Left ventricle myocardium superior (tissue), 1 donor: ENCODE measurements around the gene XDH. TPM values are rescaled to one million over a fixed set of nuclear protein-coding genes. Genes with fewer than 3 reads are reported as not detected.

Experiments used
- ATAC-seq: fragments of 200-7000 bp; cut with Tn5 transposase; one replicate; pipeline ENCODE4 v1.9.1; 2020; ENCODE audit warnings: mild to moderate bottlenecking, moderate library complexity
- DNase-seq: peaks from one replicate; pipeline ENCODE4 v3.0.0-alpha.2; 2020
- intact Hi-C: fragments of 100-400 bp; cut with micrococcal nuclease; formaldehyde crosslinking; loops from one replicate; pipeline ENCODE4 v1.11.0; 2022
- total RNA-seq: library from RNA; stranded (reverse); fragmentation: NEBNext Ultra II Directional; extraction: Animal tissue kit (Norgen Biotek cat#: 25700); gene quantifications from one replicate; pipeline ENCODE4 v1.2.1, GENCODE V29; 2021
- donor health status: DM: no; HTN: yes; CAD: no; lungs with severe emphysema.

The XDH gene
- total RNA-seq, 1 donor from 2014 or later = not detected

DNA sequence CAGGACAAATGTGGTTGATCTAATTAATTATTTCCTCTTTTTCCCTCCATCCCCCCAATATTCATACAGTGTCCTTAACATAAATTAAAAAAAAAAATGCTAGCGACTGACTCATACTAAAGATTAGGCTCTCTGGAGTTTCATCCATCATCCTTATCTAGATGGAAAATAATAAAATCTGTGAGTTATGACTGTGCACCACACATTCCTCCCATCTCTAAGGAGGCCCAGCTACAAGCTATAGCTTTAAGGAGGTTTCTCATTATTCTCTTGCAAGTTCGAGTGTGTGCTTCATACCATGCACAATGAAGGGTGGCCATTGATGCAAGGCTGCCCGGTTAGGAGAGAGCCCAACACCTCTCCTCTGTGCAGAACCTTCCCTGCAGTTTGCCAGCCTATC lies 77.3 kb downstream of the XDH start:
- ATAC-seq (no peak), DNase-seq (no peak)
- intact Hi-C loops = no loop called here

- intact Hi-C loops = no loop called here
- ATAC-seq (peak; percentile 74), DNase-seq (no peak)
Observed at GRCh38 chr2:31335921-31336585, 78.5 kb downstream of the XDH start.

GRCh38 chr2:31334311-31335026 lies 80.1 kb downstream of the XDH start:
- ATAC-seq (no peak), DNase-seq (no peak)
- intact Hi-C loops = loop anchor here (5.0 kb wide), 1 partner anchor 622 kb away; no protein-coding TSS in a partner anchor

- DNase-seq (peak; percentile 79), ATAC-seq (peak; percentile 84)
- intact Hi-C loops = loop anchor here (5.0 kb wide), 1 partner anchor 621 kb away; no protein-coding TSS in a partner anchor
Observed at GRCh38 chr2:31333527-31334183, 80.9 kb downstream of the XDH start.

- DNase-seq (no peak), ATAC-seq (peak; percentile 12)
- intact Hi-C loops = loop anchor here (5.0 kb wide), 1 partner anchor 621 kb away; no protein-coding TSS in a partner anchor
Observed at GRCh38 chr2:31333046-31333445, 81.5 kb downstream of the XDH start.

DNA sequence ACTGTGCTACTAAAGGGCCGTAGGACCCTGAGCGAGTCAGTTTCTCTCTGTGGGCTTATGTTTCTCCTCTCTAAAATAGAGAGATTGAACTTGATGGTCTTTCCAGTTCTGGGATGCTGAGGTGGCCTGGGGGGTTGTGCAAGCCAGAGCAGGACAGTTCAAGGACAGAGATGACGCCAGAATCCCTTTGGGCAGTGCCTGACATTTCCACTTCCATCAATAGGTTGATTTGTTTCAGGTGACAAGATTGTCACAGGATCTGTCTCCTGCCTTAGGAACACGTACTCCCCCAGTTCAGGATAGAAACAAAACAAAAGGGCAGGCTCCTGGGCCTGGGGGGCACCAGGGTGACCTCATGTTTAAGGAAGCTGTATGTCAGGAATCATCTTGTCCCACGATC lies 82.0 kb downstream of the XDH start:
- no peak for ATAC-seq
- intact Hi-C loops = loop anchor here (5.0 kb wide), 1 partner anchor 620 kb away; no protein-coding TSS in a partner anchor
- DNase-seq = no peak

DNA sequence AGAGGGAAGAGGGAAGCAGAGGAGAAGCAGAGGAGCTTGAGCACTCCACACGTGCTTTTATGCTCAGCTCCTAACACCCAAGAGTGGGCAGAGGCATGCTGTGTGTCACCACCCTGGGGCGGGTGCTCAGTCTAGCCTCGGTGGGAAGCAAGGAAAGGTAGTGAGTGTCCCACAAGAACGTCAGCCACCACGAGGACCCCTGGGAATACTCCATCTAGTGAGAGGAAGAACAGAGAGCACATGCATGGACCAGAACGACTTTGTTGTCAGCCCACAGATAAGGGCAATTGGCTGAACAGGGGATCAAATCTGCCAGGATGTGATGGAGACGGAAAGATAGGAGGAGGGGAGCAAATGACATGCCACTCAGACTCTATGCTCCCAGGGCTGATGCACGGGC lies 83.4 kb downstream of the XDH start:
- DNase-seq (no peak), ATAC-seq (no peak)
- intact Hi-C loops = loop anchor here (5.0 kb wide), 1 partner anchor 619 kb away; no protein-coding TSS in a partner anchor

GRCh38 chr2:31329081-31329625 lies 85.4 kb downstream of the XDH start:
- intact Hi-C loops = no loop called here
- no peak for ATAC-seq
- no peak for DNase-seq

GRCh38 chr2:31328026-31328425 lies 86.5 kb downstream of the XDH start:
- peak; percentile 28 for ATAC-seq
- intact Hi-C loops = no loop called here
- DNase-seq = no peak

DNA sequence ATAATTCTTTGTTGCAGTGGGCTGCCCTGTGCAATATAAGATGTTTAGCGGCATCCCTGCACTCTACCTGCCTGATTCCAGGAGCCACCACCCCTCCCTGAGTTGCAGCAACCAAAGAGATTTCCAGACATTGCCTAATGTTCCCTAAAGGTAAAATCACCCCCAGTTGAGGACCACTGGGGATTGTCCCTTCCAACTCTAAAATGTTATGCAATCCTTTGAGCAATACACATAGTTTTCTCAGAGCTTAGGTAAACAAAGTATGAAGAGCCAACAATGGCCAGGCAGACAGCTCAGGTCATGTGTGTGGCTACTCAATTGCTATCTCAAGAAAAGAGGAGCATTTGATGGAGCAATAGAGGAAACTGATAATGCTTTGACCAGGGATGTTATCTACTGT lies 87.0 kb downstream of the XDH start:
- no peak for ATAC-seq
- DNase-seq = no peak
- intact Hi-C loops = no loop called here

GRCh38 chr2:31324016-31324633 lies 90.4 kb downstream of the XDH start:
- ATAC-seq = no peak
- DNase-seq = no peak
- intact Hi-C loops = no loop called here

GRCh38 chr2:31322371-31322770 lies 92.2 kb downstream of the XDH start:
- ATAC-seq = peak; percentile 84
- peak; percentile 51 for DNase-seq
- intact Hi-C loops = no loop called here

DNA sequence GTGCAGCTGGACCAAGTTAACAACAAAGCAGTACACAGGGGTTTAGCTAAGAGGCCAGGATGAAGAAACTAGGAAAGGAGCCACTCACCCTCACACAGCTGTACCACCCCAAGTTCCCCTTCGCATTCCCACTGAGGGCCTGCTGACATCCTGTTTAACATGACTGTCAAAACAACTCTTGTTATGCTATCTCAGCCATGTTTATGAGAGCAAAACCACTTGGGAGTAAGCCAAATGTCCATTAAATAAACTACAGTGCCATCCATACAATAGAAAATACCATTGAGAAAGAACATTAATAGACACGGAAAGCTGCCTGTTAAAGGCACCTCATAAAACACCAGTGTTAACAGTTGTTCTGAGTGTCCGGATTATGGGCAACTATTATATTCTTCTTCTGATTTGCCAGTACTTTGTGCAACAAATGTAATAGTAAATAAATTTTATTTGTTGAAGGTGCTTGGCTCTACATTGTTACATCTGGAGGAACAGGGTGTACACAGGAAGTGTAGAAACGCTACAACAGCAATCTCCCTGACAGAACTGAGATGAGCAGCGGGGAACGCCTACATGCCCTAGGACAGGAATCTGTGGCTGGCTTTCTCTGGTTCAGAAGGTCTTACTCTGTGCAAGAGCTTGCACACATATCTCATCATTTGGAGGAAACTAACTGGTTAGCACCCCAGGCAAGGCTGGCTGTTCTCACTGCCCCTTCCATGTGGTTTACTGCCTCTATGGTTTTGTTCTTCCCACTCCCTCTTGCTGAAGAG lies 95.0 kb downstream of the XDH start:
- DNase-seq (no peak), ATAC-seq (peak; percentile 74)
- intact Hi-C loops = no loop called here

DNA sequence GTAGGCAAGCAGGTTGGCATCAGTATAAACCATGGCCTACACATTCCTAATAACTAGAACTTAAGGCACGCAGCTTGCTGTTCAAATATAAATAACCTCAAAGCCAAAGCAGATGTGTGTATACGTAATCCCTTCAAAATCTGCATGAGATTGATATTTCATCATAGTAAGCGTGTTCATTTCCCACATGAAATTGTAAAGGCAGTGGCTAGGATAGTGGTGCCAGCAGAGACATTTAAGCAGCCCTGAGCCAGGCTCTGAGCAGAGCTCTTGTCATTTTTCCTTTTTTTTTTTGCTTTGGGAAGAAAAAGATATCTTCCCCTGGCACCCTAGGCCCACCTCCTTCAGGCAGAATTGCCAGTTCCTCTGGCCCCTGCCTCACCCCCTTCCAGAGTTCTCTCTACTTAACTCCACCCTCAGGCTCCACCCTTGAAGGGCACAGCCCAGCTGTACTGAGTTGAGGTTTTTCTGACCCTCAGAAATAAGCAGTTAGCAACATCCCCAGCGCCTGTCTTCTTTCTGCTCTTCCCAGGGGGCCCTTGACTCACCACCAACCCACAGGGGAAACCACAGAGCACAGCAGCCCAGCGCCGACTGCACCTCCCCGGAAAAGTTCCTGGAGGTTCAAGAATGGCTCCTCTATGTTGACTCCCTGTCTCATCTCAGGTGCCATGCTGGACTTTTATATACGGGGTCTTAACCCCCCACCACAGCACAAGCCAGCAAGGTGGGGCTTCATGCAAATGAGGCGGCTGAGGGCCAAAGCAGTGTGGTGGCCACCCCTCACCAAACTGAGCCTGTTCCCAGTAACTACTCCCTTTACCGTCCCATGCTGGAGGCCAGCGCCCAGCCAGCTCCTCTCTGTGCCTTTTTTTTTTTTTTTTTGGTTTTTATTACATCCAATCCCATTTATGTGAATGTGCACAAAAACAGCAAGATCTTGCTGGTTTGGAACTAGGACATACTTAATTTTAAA lies 95.9 kb downstream of the XDH start:
- DNase-seq (peak; percentile 53), ATAC-seq (peak; percentile 61)
- intact Hi-C loops = no loop called here

DNA sequence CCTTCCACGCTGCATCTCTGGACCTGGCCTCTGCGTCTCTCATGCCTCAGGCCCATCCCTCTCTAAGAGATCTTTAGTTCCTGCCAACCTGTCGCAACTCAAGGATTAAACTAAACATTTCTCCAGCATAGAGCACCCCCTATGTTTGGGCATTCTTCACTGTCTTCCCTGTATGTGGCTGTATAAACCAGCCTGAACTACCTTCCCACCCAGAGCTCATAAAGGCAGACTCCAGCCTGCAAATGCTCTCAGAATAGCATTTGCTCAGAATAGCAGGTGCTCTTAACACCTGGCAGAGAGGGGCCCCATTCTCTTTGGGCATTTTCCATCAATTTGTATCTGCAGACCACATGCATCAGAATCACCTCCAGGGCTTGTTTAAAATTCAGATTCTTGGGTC lies 97.1 kb downstream of the XDH start:
- DNase-seq (no peak), ATAC-seq (no peak)
- intact Hi-C loops = no loop called here

- ATAC-seq (no peak), DNase-seq (no peak)
- intact Hi-C loops = no loop called here
Observed at GRCh38 chr2:31314761-31315160, 99.8 kb downstream of the XDH start.

- intact Hi-C loops = no loop called here
- ATAC-seq (no peak), DNase-seq (no peak)
Observed at GRCh38 chr2:31312898-31313297, 101.6 kb downstream of the XDH start.

GRCh38 chr2:31304816-31305215 lies 109.7 kb downstream of the XDH start:
- DNase-seq (no peak), ATAC-seq (no peak)
- intact Hi-C loops = no loop called here
